GOT3 (cell line): Measurements from ENCODE around the gene LRRTM3.

Experiments
- DNase-seq: peaks from one replicate; lab custom pipeline; 2025; ENCODE audit warnings: mixed read lengths; lab: John Stamatoyannopoulos, UW

The LRRTM3 gene

DNA sequence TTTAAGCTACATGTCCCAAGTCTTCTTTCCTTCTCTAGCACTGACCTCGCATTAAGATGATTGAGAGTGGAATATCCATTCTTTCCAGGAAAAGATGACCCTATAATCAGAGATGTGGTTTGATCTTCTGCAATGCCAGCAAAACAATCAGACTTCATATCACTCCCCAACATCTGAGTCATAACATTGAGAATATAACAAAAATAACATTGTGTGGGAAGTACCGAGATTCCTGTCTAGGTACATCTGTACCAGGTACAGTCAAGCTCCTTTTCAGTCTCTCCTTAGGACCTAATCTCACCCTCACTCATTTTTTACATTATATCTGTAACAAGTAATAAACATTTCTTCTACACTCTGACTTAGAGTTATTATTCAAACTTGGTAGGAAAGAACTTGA lies 201.6 kb downstream of the LRRTM3 start:
- DNase-seq: no peak

DNA sequence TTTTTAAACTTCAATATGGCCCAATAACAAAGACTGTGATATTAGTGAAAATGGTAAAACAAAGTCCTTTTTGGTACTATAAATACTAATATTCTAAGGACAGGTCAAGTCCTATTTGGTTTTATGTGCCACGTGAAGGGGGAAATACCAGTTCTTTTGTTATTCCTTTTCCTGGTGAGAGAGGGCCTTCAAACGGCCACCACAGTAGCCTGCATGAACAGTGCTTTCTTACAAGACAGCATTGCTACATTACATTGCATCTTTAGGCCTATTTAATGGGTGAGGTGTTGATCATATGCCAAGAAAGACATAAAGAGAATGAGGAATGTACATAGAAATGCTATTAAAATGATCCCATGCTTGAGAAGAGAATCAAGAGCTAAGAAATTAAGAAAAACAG lies 214.8 kb downstream of the LRRTM3 start:
- DNase-seq: no peak

DNA sequence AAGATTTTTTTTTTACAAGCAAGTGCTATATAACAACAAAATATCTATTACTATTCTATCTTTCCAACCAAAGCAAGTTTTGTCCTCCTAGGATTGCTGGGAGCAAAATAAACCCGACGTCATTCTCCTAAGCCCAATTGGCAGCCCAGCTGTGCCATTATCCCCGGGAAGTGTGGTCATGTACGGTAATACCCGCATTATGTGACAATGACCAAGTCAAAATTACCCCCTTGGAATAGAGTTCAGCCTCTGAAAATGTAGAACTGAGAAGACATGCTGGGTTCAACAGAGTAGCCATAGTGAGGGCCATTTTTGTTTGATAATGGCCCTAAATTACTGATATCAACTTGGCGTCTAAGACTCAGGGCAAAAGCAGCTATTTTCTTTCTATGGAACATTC lies 215.5 kb downstream of the LRRTM3 start:
- DNase-seq: no peak

DNA sequence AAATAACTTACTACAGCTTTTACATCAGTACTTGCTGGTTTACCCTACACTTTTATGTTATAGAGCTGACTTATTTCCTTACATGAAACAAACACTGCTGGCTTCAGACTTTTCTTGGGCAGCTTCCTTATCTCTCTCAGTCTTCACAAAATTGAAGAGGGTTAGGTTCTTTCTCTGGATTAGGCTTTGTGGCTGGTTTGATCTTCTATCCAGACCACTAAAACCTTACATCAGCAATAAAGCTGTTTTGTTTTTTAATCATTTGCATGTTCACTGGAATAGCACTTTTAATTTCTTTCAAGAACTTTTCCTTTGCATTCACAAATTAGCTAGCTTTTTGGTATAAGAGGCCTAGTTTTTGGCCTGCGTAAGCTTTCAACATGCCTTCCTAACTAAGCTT lies 218.7 kb downstream of the LRRTM3 start:
- DNase-seq: no peak
